OCI-LY1 (cell line): ENCODE results near the gene RPS27A.

Experiments
- CTCF ChIP-seq: fragments of 200-600 bp; sonication (generic), shearing (Covaris generic); IDR thresholded peaks from 2 replicates; pipeline ENCODE4 v1.5.1; 2017; ENCODE audit warnings: mild to moderate bottlenecking, antibody characterized with exemption, low read length, moderate library complexity, mixed read lengths
- EZH2 ChIP-seq: fragments of 200-600 bp; sonication (generic), shearing (Covaris generic); IDR thresholded peaks from 2 replicates; pipeline ENCODE4 v1.8.0; 2017; ENCODE audit warnings: borderline replicate concordance, mixed run types, mild to moderate bottlenecking, antibody characterized with exemption, low read length, moderate library complexity, mixed read lengths

GRCh38 chr2:55268907-55269644 lies 36.6 kb downstream of the RPS27A start, which contains the start of gene MTIF2:
- no peak for TF ChIP-seq EZH2
- no peak for TF ChIP-seq CTCF
